Measurements from ENCODE around the gene SRSF5.

DNA sequence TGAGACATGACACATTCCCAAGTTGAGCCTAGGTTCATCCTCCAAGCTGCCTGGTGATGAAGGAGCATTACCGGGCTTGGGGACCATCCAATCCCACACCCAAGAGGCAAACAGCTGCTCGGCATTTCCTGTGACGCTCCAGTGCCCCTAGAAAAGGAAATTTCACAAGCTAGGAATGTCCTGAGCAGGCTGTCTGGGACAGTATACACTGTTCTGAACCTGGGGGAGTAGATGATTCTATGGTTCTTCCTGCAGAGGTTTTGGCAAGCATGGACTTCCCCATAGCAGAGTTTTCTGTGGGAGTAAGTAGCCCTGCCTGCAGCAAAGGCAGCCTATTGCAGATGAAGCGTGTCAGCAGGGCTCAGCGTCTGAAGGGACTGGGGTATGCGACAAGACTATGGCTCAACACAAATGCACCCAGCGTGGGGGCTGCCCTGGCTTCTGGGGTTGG lies 47.4 kb upstream of the SRSF5 start:
- TF ChIP-seq, protein P1, sequence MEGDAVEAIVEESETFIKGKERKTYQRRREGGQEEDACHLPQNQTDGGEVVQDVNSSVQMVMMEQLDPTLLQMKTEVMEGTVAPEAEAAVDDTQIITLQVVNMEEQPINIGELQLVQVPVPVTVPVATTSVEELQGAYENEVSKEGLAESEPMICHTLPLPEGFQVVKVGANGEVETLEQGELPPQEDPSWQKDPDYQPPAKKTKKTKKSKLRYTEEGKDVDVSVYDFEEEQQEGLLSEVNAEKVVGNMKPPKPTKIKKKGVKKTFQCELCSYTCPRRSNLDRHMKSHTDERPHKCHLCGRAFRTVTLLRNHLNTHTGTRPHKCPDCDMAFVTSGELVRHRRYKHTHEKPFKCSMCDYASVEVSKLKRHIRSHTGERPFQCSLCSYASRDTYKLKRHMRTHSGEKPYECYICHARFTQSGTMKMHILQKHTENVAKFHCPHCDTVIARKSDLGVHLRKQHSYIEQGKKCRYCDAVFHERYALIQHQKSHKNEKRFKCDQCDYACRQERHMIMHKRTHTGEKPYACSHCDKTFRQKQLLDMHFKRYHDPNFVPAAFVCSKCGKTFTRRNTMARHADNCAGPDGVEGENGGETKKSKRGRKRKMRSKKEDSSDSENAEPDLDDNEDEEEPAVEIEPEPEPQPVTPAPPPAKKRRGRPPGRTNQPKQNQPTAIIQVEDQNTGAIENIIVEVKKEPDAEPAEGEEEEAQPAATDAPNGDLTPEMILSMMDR (IDR thresholded peaks at IDR 0.05) = no peak
- no peak for TF ChIP-seq EZH2 (IDR thresholded peaks at IDR 0.05)
